ENCODE data around the gene EFCAB5.

DNA sequence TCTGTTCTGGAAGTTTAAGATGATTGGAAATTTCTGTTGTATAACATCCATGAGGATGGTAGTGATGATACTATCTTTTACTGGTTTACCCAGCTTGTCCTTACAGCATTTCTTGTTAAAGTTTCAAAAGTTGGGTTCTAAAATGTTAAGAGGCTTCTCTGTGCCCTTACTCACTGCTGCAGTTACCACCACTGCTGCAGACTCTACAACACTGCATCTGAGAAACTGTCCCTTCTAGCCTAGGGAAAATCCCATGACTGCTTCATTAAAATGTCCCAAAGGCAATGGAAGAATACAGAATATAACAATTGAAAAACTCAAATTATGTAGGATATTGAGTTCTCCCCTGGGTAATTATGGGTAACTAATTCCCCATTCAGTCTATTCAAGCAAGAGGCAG lies 171.4 kb downstream of the EFCAB5 start:
- TF ChIP-seq CTCF (IDR thresholded peaks at IDR 0.05) = no peak
- TF ChIP-seq POLR2AphosphoS5 (IDR thresholded peaks at IDR 0.05; ENCODE audit: insufficient read depth in 1 of 2, low read depth in 1 of 2) = no peak
- no peak for TF ChIP-seq POLR2A (IDR thresholded peaks at IDR 0.05)

All from vagina (tissue), 2 donors.